Karpas-422 (cell line): Measurements from ENCODE around the gene LENG8. TPM values are rescaled to one million over a fixed set of nuclear protein-coding genes. Genes with fewer than 3 reads are reported as not detected.

Experiments
- DNase-seq: peaks from one replicate; pipeline ENCODE4 v3.0.0-alpha.2; 2015
- H2AFZ ChIP-seq: fragments of 200-600 bp; sonication (generic); 2 replicates; pipeline ENCODE4 v1.6.1; 2014; ENCODE audit warnings: antibody characterized with exemption, low read length, mixed read lengths
- H3K27ac ChIP-seq: fragments of 200-600 bp; sonication (generic); 2 replicates; pipeline ENCODE4 v1.5.1; 2014; ENCODE audit warnings: mild to moderate bottlenecking, low read length, moderate library complexity
- H3K27me3 ChIP-seq: fragments of 200-600 bp; sonication (generic); 2 replicates; pipeline ENCODE4 v1.6.1; 2014; ENCODE audit warnings: low read length, mixed read lengths
- H3K36me3 ChIP-seq: fragments of 200-600 bp; sonication (generic); 2 replicates; pipeline ENCODE4 v1.6.1; 2014; ENCODE audit warnings: low read length, mixed read lengths; ENCODE audit not compliant: insufficient read depth
- H3K4me1 ChIP-seq: fragments of 200-600 bp; sonication (generic); 2 replicates; pipeline ENCODE4 v1.6.1; 2014; ENCODE audit warnings: mild to moderate bottlenecking, low read length, mixed read lengths
- H3K4me2 ChIP-seq: fragments of 200-600 bp; sonication (generic); 2 replicates; pipeline ENCODE4 v1.6.1; 2014; ENCODE audit warnings: low read length, low read depth, mild to moderate bottlenecking; ENCODE audit not compliant: poor library complexity, severe bottlenecking
- H3K4me3 ChIP-seq: fragments of 200-600 bp; sonication (generic); 2 replicates; pipeline ENCODE4 v1.5.1; 2014; ENCODE audit warnings: mild to moderate bottlenecking, antibody characterized with exemption, low read length, mixed read lengths
- H3K79me2 ChIP-seq: fragments of 200-600 bp; sonication (generic); 2 replicates; pipeline ENCODE4 v1.6.1; 2014; ENCODE audit warnings: mild to moderate bottlenecking, low read length, mixed read lengths
- H3K9ac ChIP-seq: fragments of 200-600 bp; sonication (generic); 2 replicates; pipeline ENCODE4 v1.6.0; 2014; ENCODE audit warnings: low read length
- H3K9me2 ChIP-seq: fragments of 200-600 bp; sonication (generic), shearing (Covaris generic); replicated peaks from 2 replicates; pipeline ENCODE4 v1.6.0; 2014; ENCODE audit warnings: mild to moderate bottlenecking, low read length, moderate library complexity; ENCODE audit not compliant: insufficient read depth
- H3K9me3 ChIP-seq: fragments of 300-700, 200-600 bp; sonication (generic); 2 replicates; pipeline ENCODE4 v1.6.1; 2014; ENCODE audit warnings: low read length, mixed read lengths
- H4K20me1 ChIP-seq: fragments of 200-600 bp; sonication (generic); 2 replicates; pipeline ENCODE4 v1.6.1; 2014; ENCODE audit warnings: mild to moderate bottlenecking, antibody characterized with exemption, low read length, low read depth; ENCODE audit not compliant: insufficient read depth
- total RNA-seq: library from RNA; depleted of rRNA; stranded (reverse); fragments of >200 nt; shearing (Covaris generic); gene quantifications from 2 replicates; pipeline ENCODE4 v1.2.3, GENCODE V29; 2014; ENCODE audit warnings: low replicate concordance

Gene LENG8
- total RNA-seq, 1 experiment from 2014 or later, result 88.3 TPM

DNA sequence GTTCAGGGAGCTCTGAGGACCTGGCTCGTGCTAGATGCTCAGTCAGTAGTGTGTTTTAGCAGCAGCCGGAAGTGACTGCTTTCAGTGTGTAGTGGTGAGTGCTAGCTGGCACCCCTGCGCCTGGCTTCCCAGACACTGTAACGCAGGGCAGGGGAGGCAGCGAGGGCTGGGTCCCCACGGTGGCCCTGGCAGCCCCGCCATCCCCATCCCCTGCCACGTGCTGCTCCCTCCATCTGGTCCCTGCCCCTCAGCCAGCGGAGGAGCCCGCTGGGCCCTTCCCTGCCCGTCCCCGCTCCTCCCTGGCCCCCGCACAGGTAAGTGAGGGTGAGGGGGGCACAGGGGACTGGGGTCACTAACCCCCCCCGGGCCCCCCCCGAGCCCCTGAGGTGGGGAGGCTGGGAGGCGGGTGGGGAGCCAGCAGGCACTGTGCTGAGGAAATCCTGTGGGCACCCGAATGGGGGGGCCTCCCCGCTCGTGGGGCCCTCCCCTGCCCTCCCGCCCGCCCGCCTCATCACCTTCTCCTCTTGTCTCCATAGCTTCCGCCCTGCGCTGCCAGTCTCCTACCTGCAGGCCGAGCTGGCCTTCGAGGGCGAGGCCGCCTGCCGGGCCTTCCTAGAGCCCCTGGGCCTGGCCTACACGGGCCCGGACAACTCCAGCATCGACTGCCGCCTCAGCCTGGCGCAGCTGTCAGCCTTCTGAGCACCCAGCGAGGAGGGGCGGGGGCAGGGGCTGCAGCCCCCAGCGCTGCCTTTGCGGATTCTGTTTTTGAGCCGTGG, 11.4 kb downstream of the LENG8 start:
- Histone ChIP-seq H4K20me1 (peaks cover 28% of the 10 kb centered on the region), H3K9me2 (no peaks in the 10 kb centered on the region), H3K27ac (no peak overlapping the region), H3K9me3 (no peaks in the 10 kb centered on the region; the same call in 1 of the 2 replicates), H2AFZ (no peak overlapping the region), H3K4me3 (no peak overlapping the region), H3K9ac (no peak overlapping the region), H3K36me3 (peaks cover 47% of the 10 kb centered on the region), H3K27me3 (no peaks in the 10 kb centered on the region), H3K4me2 (no peak overlapping the region), H3K79me2 (no peaks in the 10 kb centered on the region), H3K4me1 (peaks cover 29% of the 10 kb centered on the region)
- DNase-seq, result no peak

DNA sequence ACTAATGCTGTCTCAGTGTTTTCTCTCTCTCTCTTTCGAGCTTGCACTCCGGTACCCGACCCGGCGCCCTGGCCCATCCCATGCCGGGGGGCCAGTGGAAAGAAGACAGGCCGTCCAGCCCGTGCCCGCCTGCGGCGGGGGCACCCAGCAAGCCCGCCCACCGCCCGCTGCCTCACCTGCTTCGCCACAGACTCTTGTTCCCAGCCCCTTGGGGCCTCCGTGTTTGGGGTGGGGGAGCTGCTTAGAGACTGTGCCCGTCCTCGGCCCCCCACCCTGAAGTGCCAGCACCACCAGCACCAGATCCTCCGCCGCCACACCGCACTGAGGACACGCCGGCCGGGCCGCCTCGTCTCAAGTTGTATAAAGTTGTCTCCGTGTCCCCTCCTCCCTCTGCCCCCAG, 12.2 kb downstream of the LENG8 start:
- H3K9ac ChIP-seq, result no peak overlapping the region
- no peaks in the 10 kb centered on the region; the same call in 1 of the 2 replicates for H3K9me3 ChIP-seq
- no peak overlapping the region for H2AFZ ChIP-seq
- H3K9me2 ChIP-seq, result no peaks in the 10 kb centered on the region
- H3K4me3 ChIP-seq, result no peak overlapping the region
- H4K20me1 ChIP-seq, result peaks cover 28% of the 10 kb centered on the region
- no peaks in the 10 kb centered on the region for H3K27me3 ChIP-seq
- H3K4me1 ChIP-seq, result peaks cover 29% of the 10 kb centered on the region
- peaks cover 41% of the 10 kb centered on the region for H3K36me3 ChIP-seq
- H3K79me2 ChIP-seq, result no peaks in the 10 kb centered on the region
- H3K4me2 ChIP-seq, result no peak overlapping the region
- H3K27ac ChIP-seq, result no peak overlapping the region
- DNase-seq, result no peak

DNA sequence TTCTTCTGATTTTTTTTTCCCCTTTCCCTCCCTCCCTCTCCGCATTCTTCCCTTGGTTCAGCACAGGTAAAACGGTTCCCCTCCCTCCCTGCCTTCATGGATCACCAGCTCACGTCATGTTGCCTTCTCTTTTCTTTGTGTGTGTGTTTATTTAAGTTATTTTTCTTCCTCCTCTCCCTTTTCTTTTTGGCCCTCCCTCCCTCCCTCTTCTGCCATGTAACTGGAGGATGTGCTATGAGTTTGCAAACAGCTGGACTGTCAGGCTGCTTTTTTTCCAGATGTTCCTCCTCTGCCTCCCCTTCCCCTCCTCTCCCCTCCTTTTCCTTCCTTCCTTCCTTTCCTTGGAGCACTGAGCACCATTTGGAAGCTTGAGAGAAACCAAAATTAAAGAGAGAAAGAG, 12.6 kb downstream of the LENG8 start:
- H4K20me1 ChIP-seq, result peaks cover 28% of the 10 kb centered on the region
- peaks cover 41% of the 10 kb centered on the region for H3K36me3 ChIP-seq
- peak overlapping the region; percentile 74; the same call in 1 of the 2 replicates for H3K4me3 ChIP-seq
- peaks cover 29% of the 10 kb centered on the region for H3K4me1 ChIP-seq
- no peaks in the 10 kb centered on the region for H3K79me2 ChIP-seq
- H3K4me2 ChIP-seq, result peak overlapping the region; percentile 34
- H3K27me3 ChIP-seq, result no peaks in the 10 kb centered on the region
- H3K9me2 ChIP-seq, result no peaks in the 10 kb centered on the region
- no peak overlapping the region for H3K27ac ChIP-seq
- DNase-seq, result no peak
- H3K9me3 ChIP-seq, result no peaks in the 10 kb centered on the region; the same call in 1 of the 2 replicates
- H3K9ac ChIP-seq, result peak overlapping the region; percentile 71; the same call in 1 of the 2 replicates
- H2AFZ ChIP-seq, result no peak overlapping the region

DNA sequence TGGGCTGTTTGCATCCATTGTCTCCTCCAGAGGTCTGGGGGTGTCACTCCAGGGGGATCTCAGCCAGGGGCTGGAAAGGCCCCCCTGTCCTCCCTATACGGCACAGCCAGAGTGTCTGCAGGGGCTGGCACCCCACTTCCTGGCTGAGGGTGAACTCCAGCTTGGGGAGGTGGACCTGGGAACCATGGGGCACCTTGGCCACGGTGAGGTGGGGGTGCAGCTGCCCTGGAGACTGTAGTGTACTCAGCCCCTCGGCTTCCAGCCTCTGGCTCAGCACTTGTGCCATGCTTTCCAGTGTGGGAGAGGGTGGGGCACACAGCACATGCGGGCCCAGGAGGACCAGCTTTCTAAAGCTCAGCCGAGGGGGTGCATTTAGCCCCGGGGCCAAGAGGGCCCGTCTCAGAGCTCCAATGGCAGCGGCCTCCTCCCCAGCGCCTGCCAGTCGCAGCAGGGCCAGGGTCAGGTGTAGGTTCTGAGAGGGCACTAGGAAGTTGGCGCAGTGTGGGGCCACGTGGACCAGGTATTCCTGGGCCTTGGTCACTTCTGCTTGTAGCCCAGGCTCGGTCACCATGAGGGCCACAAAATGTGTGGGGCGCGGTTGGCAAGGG, 13.2 kb downstream of the LENG8 start:
- Histone ChIP-seq H3K9me3 (no peaks in the 10 kb centered on the region; the same call in 1 of the 2 replicates), H3K79me2 (no peaks in the 10 kb centered on the region), H3K9ac (peak overlapping the region; percentile 71), H3K4me1 (peaks cover 29% of the 10 kb centered on the region), H2AFZ (no peak overlapping the region), H3K36me3 (peaks cover 41% of the 10 kb centered on the region), H3K4me3 (peak overlapping the region; percentile 74; the same call in 1 of the 2 replicates), H3K27ac (no peak overlapping the region; the same call in 1 of the 2 replicates), H3K9me2 (no peaks in the 10 kb centered on the region), H3K4me2 (peak overlapping the region; percentile 58), H3K27me3 (no peaks in the 10 kb centered on the region), H4K20me1 (peaks cover 22% of the 10 kb centered on the region)
- DNase-seq, result no peak

DNA sequence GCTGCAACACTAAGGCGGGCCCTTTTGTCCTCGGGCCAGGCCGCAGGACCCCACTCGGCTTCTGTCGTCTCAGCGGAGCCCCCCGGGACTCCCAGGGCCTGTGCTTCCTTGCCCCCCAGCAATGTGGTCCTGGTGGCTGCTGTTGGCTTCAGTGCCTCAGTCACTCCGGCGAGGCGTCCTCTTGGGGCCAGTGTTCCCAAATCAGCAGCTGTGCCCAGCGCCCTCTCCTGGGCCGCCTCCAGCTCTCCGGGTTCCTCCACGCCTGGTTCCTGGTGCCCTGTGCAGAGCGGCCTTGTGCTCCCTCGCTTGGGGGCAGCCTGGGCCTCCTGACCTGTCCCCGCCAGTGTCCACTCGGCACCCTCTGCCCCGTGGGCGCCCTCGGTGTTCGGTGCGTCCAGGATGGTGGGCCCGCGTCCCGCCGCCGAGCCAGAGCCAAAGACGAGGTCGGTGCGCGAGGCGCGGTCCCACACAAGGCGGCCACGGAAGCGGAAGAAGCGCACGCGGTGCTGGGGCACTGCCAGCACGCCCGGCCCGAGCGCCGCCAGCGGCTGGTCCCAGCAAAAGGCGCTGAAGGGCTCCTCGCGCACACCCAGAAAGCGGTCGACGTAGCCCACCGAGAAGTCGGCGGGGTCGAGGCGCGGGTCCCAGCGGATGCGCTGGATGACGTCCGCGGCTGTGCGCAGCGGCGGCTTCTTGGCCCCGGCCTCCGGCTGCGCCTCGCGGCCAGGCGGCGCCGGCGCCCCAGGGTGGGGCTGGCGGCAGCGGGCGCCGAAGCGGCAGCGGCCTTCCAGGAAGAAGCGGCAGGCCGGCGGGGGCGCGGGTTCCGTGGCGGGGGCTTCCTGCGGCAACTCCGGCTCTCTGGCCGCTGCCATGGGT, 13.9 kb downstream of the LENG8 start:
- H2AFZ ChIP-seq, result no peak overlapping the region
- peak; percentile 67 for DNase-seq
- H4K20me1 ChIP-seq, result peaks cover 22% of the 10 kb centered on the region

DNA sequence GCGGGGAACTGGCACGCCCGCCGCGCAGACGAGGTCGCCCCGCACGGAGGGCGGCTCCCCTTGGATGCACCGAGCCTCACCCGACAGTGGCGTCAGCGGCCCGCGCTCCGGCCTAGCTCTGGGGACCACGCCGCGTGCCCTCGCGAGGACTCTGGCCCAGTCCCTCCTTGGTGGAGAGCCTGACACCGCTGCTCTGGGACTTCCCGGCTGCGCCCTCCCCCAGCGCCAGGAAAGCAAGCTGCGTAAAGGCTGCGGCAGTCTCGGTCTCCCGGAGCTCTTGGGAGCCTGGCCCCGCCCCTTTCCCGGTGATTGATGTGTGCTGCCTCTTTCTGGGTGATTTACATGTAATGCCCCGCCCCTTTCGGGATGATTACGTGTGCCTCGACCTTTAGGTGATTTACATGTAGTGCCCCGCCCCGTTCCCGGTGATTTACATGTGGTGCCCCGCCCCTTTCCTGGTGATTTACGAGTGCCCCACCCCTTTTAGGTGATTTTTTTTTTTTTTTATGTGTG, 14.6 kb downstream of the LENG8 start, which contains the start of gene LENG9:
Gene LENG9, minus strand, starts transcription at position 248 of the 513 bp plus-strand sequence. CDS start 252 bp downstream, outside the sequence.
- H3K4me3 ChIP-seq, result peak within 1 kb of the TSS; percentile 74
- H3K27ac ChIP-seq, result peak within 1 kb of the TSS; percentile 93
- no peaks in the 10 kb centered on the region for H3K27me3 ChIP-seq
- H3K9ac ChIP-seq, result peak within 1 kb of the TSS; percentile 84
- no peaks in the 10 kb centered on the region; the same call in 1 of the 2 replicates for H3K9me3 ChIP-seq
- H3K4me1 ChIP-seq, result peaks cover 29% of the 10 kb centered on the region
- peak within 1 kb of the TSS; percentile 68; the same call in 1 of the 2 replicates for H2AFZ ChIP-seq
- no peak for DNase-seq
- no peaks in the 10 kb centered on the region for H3K9me2 ChIP-seq
- peak within 1 kb of the TSS; percentile 66 for H3K4me2 ChIP-seq
- H3K79me2 ChIP-seq, result no peaks in the 10 kb centered on the region
- H4K20me1 ChIP-seq, result peaks cover 17% of the 10 kb centered on the region
- H3K36me3 ChIP-seq, result peaks cover 30% of the 10 kb centered on the region; the same call in 1 of the 2 replicates

More for the DNA sequence above, 13.9 kb downstream of the LENG8 start:
- Histone ChIP-seq H3K27me3 (no peaks in the 10 kb centered on the region), H3K4me3 (peak overlapping the region; percentile 74), H3K27ac (peak overlapping the region; percentile 93), H3K9me2 (no peaks in the 10 kb centered on the region), H3K4me2 (peak overlapping the region; percentile 58), H3K4me1 (peaks cover 29% of the 10 kb centered on the region), H3K36me3 (peaks cover 36% of the 10 kb centered on the region; the same call in 1 of the 2 replicates), H3K9ac (peak overlapping the region; percentile 71), H3K79me2 (no peaks in the 10 kb centered on the region), H3K9me3 (no peaks in the 10 kb centered on the region; the same call in 1 of the 2 replicates)

DNA sequence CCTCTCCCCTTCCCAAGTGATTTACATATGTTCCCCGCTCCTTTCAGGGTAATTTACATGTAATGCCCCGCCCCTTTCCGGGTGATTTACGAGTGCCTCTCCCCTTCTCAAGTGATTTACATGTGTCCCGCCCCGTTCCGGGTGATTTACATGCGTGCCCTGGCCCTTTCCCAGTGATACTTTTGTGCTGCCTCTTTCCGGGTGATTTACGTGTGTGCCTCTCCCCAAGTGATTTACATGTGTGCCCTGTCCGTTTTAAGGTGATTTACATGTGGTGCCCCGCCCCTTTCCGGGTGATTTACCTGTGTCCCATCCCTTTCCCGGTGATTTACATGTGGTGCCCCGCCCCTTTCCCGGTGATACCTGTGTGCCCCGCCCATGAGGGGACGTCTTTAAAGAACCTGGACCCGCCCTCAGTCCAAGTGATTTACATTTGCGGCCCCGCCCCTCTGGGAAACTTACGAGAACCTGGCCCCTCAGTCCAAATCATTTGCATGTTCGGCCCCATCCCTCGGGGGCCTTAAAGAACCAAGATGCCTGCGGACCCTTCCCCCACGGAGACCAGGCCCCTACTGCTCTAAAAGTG, 15.1 kb downstream of the LENG8 start:
- Histone ChIP-seq H3K4me1 (peaks cover 29% of the 10 kb centered on the region), H3K4me3 (peak overlapping the region; percentile 74), H3K4me2 (peak overlapping the region; percentile 66), H3K9me3 (no peaks in the 10 kb centered on the region; the same call in 1 of the 2 replicates), H3K27me3 (no peaks in the 10 kb centered on the region), H3K9me2 (no peaks in the 10 kb centered on the region), H3K9ac (peak overlapping the region; percentile 84), H3K27ac (peak overlapping the region; percentile 93), H3K36me3 (0 out of 2 replicates have a peak, but pooled peaks cover 25% of the 10 kb centered on the region), H2AFZ (peak overlapping the region; percentile 68; the same call in 1 of the 2 replicates), H3K79me2 (no peaks in the 10 kb centered on the region), H4K20me1 (peaks cover 11% of the 10 kb centered on the region; the same call in 1 of the 2 replicates)
- DNase-seq, result peak; percentile 99
